Ramos (cell line): ENCODE results near the gene BRI3.

Source experiments
- in situ Hi-C: fragments of 300-500 bp; cut with MboI; formaldehyde crosslinking; loops from one replicate; pipeline ENCODE4 v1.14.3; 2022; ENCODE audit warnings: low sequenced_read_pairs; ENCODE audit not compliant: unreplicated experiment

Gene BRI3, protein sequence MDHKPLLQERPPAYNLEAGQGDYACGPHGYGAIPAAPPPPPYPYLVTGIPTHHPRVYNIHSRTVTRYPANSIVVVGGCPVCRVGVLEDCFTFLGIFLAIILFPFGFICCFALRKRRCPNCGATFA

DNA sequence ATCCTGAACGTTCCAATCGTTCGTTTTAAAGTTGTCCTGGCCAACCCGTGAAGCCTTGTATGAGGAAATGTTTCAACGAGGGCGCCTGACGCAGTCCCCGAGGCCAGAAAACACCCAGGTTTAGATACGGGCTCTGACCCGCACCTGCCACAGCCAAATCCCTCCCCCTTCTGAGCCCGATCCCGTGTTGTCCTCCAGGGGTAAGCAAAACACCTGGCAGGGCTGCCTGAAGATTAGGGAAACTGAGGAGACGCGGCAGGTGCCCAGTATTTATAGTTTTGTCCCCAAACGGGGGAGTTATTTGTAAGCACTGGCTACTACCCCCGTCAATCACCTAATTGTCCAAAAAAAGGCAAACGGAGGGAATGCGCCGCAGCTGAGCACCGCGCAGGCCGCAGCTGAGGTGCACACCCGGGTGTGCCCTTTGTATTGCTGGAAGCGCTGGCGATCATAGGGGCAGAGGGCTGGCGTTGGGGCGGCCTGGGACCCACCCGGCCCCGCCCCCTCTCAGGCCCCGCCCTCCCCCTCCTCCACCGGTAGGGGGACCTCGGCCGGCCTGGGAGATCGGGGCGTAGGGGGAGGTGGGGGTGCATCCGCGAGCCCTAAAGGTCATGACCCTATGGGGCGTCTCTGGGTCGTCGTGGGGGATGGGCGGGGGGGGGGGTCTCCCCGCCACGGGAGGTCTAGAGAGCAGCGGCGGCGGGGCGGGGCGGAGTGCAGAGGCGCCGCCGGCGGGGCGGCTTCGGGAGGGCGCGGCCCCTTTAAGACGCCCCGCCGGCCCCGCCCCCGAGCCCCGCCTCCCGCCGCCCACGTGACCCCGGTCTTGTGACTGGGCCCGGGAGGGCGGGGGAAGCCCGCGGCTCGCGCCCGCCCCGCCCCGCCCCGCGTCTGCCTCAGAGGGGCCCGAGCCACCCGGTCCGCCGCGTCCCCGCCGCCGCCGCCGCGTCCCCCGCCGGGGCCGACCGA lies at the start of gene BRI3:
TSS of gene BRI3 (plus strand) at position 896 of the 966 bp plus-strand sequence. CDS start 110 bp downstream, outside the sequence.
- in situ Hi-C loops = no loop called here

DNA sequence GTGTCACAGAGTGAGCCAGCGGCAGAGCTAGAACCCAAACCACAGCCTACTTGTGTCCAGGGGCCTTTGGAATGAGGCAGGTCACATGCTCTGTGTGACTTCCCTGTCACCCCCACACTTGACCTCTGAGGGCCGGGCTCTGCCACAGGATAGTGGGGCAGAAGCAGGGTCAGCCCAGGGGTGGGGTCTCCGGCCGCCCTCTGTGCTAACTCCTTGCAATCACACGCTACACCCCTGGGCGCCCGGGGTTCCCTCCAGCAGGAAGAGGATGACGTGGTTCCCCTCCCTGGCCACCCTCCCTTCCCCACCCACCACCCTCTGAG lies 49.3 kb upstream of the BRI3 start:
- in situ Hi-C loops = no loop called here

DNA sequence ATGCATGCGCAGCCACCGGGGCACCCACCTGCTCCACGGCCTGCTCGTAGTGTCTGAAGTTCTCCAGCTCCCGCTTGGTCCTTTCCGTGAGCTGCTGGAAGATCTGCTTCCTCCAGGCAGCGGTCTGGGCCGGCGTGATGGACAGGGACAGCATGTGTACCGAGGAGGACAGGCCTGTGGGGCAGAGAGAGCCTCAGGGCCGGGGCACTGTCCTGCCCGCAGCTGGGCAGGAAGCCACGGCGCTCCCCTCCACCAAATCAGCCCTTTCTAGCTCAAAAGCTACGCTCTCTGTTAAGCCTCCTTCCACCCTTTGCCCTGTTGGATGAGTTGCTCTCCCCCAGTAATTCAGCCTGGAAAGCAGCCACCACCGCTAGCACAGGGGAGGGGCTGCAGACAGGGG lies 48.7 kb upstream of the BRI3 start:
- in situ Hi-C loops = no loop called here

DNA sequence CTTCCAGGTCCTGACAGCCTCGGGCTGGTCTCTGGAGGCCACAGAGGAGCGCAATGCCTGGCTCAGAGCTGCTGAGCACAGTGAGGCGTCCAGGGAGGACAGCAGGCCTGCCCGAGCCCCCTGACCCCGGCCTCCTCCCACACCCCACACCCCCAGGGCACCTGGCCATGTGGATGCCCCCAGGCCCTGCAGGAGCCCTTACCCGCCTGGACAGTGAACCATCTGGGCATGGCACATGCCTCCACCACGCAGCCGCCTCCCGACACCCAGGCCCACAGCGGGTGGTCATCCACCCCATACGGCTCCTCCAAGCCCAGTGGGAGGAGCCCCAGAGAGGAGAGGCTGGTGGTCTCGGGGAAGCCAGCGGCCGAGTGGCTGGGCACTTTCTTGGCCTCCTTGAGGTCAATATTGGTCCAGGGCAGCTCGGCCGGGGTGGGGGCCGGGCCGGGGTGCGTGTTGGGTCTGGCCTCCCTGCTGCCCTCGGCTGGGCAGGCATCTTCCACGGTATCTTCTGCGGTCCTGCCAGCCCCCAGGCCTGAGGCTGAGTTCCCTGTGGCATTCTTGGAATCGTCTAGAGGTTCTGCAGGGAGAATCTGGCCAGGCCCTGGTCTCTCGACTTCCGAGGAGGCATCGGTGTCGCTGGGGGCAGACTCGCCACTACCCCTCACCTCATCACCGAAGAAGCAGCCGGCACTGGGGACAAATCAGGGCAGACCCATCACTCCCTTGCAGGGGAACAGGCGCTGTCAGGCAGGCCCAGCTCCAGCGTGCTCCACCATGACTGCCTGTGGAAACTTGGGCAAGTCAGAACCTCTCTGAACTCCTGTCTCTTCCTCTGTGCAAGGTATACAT lies 48.0 kb upstream of the BRI3 start:
- in situ Hi-C loops = no loop called here

DNA sequence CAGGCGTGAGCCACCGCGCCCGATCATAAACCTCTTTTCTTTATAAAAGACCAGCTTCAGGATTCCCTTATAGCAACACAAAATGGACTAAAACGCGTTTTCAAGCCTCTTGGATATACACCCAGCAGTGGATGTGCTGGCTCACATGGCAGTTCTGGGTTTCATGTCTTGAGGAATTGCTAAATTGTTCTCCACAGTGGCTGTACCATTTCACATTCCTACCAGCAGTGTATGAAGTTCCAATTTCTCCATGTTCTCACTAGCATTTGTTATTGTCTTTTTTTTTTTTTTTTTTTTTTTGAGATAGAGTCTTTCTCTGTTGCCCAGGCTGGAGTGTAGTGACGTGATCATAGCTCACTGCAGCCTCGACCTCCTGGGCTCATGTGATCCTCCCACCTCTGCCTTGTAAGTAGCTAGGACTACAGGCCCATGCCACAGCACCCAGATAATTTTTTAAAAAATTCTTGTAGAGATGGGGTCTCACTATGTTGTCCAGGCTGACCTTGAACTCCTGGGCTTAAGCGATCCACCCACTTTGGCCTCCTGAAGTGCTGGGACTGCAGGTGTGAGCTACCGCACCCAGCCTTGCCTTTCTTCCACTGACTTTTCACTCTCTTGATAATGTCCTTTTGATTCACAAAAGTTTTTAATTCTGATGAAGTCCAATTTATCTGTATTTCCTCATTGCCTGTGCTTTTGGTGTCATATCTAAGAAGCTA lies 46.9 kb upstream of the BRI3 start:
- in situ Hi-C loops = no loop called here

DNA sequence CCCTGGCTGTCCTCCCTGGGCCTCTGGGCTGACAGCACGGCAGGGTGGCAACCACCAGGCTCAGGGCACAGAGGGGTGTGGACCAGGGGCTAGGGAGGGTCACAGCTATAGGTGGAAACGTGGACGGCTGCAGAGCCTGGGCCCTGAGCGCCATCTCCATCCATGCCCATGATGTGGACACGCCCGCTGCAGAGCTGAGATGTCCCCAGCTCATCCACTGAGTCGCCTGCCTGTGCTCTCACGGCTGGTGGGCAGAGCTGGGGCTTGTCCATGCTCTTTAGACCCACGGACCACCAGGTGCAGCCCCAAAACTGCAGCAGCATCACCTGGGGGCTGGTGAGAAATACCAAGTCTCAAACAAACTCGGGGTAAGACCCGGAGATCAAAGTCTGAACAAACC lies 45.6 kb upstream of the BRI3 start:
- in situ Hi-C loops = no loop called here

DNA sequence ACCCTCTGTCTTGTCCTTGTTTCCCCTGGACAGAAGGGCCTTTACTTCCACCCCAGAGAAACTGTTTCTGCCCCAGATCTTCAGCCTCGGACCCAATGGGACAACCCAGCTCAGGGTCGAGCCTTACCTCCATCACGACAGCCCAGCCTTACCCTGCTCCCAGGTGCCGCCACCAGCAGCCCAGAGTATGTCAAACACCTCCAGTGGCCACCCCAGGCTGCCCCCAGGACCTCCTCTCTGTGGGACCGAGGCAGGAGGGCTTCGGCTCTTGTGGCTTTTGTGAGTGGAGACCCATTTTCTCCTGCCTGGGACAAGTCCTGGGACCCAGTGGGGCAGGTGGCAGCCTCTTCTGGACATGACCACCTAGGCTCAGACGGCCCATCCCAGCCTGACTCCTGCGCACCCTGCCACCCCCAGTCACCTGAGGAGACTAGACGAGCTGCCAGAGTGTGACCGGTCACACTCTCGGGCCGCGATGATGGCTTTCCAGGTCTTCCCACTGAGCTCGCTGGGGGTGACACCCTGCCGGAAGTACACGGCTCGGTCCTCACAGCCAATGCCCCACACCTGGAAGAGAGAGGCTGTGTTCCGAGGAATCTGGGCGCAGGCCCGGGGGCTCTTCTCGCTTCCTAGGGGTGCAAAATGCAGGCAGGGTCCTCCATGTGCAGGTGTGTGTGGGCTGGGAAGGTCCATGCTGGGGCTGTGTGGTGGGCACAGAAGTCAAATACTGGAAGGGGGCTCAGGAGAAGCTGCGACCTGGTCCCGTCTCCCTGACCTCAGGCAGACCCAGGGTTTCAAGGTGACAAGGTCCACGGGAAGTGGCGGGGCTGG lies 44.9 kb upstream of the BRI3 start:
- in situ Hi-C loops = no loop called here

DNA sequence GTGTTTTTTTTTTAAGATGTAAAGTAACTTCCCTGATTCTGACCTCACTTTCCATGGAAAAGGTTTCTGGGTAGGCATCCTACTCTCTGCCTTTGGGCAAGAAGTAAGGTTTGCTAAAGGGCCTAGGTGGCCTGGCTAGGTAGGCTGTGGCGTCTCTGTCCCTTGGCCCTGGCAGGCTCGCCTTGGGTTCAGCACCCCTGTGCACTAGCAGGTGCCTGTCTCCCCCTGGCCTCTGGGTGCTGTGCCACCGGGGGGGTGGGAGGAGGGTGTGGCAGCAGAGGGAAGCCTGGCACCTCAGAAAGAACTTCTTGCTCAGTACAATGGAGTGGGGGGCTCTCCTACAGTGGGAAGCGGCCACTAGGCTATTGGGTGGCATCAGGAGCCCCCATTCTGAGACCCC lies 43.4 kb upstream of the BRI3 start:
- in situ Hi-C loops = no loop called here

DNA sequence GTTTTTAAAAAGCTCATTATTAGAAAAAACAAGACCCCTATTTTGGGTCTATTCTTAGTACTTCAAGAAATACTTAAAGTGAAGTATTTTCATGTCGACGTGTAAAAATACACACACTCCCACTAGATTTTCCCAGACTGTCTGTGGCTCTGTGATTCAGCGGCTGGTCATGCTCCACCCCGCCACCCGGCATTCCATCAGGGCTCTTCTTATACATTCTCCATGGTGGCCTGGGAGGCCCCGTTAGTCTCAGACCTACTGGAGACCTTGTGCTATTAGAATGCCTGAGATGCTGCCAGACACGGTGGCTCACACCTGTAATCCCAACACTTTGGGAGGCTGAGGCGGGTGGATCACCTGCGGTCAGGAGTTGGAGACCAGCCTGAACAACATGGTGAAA lies 42.5 kb upstream of the BRI3 start:
- in situ Hi-C loops = no loop called here

DNA sequence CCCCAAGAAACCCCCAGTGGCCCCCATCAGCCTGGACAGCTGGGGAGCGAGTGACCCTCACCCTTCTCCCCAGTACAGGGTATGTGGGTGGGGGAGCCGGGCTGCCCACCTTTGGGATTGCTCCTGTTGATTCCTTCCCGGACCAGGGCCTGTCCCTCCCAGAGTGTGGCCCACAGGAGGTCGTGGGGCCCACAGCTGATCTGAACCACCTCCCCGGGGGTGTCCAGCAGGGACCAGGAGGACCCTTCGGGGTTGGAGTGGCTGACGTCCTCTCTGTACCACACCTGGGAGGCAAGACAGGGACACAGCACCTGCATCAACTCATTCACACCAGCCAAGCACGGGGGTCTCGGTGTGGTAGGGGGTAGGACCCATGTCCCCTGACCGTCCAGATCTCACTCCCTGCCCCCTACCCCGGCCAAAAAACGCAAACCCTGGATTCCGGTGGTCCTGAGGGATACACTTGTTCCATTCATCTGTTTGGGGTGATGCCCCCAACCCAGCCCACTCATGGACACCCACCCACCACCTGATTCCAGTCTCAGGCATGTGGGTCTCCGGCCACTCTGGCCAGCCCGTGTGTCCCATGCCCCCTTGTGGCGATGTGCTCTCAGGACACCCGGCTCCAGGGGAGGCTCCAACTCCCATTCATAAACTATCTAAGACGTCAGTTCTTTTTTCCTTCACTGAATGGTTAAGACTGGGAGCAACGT lies 40.4 kb upstream of the BRI3 start:
- in situ Hi-C loops = loop anchor here (5.0 kb wide), 1 partner anchor 219 kb away; no protein-coding TSS in a partner anchor

DNA sequence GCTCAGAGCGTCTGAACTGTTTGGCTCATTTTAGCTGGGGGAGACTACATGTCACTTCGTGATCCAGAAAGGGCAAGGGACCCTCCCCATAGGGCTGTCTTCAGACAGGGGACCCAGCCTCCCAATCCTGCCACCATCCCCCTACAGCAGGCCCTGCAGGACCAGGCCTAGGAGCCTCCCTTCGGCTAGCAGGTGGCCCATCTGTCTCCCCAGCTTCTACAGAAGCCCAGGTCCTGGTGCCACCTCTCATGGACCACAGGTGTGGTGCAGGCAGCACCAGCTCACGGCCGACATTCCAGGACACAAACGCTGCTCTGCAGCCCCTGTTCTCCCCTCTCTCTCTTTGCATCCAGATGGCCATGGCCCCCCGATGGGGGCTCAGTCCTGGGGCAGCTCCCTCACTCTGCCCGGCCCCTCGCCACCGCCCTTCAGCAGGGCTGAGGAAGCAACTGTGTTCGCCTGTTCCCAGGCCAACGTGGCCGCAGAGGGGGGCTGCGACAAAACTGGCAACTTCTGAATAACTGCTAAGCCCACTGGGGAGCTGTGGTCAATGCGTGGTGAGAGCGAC lies 39.7 kb upstream of the BRI3 start:
- in situ Hi-C loops = loop anchor here (5.0 kb wide), 1 partner anchor 219 kb away; no protein-coding TSS in a partner anchor

DNA sequence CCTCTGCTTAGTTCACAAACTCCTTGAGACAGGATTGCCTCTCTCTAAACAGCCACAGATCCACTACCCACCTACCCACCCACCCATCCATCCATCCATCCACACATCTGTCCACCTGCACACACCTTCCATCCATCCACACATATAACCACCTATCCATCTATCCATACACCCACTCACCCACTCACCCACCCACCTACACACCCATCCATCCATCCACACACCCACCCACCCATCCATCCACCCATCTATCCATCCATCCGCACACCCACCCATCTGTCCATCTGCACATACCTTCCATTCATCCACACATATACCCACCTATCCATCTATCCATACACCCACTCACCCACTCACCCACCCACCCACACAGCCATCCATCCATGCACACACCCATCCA lies 39.1 kb upstream of the BRI3 start:
- in situ Hi-C loops = loop anchor here (5.0 kb wide), 1 partner anchor 220 kb away; no protein-coding TSS in a partner anchor

DNA sequence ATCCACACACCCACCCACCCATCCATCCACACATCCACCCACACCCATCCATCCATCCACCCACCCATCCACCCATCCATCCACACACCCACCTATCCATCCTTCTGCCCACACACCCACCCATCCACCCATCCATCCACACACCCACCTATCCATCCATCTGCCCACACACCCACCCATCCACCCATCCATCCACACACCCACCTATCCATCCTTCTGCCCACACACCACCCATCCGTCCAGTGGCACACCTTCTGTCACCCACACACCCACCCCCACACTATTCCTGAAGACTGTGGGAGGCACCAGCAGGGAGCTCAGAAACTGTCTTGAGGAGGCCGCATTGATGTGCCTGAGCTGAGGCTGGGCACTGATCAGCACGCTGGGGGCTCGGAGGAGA lies 38.6 kb upstream of the BRI3 start:
- in situ Hi-C loops = loop anchor here (5.0 kb wide), 1 partner anchor 221 kb away; no protein-coding TSS in a partner anchor

DNA sequence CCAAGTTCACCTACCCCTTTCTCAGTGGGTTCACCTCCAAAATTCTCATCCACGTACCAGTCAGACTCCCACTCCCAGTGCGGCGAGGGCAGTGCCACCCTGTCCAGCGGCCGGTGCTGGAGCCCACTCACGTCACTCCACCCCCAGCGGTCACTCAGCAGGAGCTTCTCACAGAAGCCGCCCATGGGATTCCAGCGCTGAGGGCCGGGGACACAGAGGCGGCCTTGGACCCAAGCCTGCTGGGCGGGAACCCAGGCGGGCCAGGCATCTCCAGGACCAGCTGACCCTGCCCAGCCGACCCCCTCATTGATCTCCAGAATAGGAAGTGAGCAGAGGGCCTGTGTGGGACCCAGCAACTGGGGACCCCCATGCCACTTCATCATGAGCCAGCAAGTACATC lies 36.6 kb upstream of the BRI3 start:
- in situ Hi-C loops = loop anchor here (5.0 kb wide), 2 partner anchors 133 to 223 kb away; no protein-coding TSS in a partner anchor

DNA sequence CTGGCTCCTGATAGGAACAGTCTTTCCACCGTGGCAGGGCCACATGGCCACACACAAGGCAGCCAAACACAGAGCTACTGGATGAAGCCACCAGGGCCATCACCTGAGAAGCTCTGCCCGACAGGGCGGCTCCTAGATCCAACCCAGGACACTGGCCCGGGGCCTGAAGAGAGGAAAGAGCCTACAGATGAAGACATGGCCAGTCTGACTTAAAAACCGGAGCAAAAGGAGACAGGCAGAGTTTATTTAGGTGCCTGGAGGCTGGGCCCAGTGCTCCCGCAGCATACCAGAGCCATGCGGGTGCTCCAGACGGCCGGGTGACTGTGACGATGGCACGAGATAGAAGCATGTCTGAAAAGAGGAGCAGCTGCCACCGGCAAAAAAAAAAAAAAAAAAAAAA lies 33.3 kb upstream of the BRI3 start:
- in situ Hi-C loops = loop anchor here (5.0 kb wide), 1 partner anchor 136 kb away; no protein-coding TSS in a partner anchor

DNA sequence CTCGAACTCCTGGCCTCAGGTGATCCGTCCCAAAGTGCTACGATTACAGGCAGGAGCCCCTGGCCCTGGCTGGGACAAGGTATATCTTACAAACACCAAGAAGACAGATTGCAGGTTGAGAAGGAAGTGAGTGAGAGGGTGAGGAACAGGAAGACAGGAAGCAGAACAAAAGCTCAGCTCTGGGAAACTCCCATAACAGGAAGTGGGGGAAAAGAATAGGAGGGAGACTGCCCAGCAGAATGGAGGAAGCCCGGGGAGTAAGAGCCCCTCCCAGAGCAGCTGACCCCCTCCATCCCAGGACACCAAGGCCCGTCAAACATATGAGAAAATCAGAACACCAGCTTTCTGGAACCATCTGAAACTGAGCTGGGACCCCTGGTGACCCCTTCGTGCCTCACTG lies 32.4 kb upstream of the BRI3 start:
- in situ Hi-C loops = loop anchor here (5.0 kb wide), 1 partner anchor 137 kb away; no protein-coding TSS in a partner anchor

DNA sequence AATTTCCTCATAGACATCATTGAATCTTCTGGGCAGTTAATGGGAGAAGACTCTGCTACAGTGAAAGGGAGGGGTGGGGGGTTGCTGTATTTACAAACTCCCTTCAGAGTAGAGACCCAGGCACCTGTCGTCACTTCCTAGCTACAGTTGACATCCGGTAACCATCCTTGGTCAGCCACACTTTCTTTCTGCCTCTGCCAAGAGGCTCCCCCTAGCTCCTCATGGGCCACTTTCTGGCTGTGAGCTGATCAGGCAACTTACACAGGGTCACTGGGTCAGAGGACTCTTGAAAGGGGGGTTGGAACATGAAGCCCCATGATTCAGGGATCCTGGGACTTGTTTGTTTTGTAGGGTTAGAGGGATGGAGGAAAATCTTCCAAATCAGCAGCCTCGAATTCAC lies 30.7 kb upstream of the BRI3 start:
- in situ Hi-C loops = no loop called here

DNA sequence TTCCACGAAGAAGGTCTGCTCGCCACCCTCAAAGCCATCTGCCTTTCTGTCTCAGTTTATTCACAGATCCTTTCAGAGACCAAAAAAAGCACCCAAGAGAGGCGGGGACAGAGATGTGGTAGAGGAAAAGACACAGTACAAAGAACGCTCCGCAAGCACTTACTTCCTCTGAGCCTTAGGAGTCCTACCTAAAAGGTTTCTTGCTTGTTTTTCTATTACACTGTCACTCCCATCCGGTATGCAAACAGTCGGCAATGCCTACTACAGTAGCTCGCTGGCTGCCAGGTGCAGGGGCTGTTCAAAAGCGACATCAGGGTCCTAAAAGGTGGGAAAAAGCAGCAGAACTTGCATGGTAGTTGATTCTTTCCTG lies 30.3 kb upstream of the BRI3 start:
- in situ Hi-C loops = no loop called here
